Endothelial cell of umbilical vein (primary cell): ENCODE data around the gene SFSWAP.

Experiments used
- EZH2 ChIP-seq: IDR thresholded peaks from 2 replicates; pipeline ENCODE4 v1.6.1; 2012; ENCODE audit warnings: borderline replicate concordance, low read depth, mild to moderate bottlenecking, moderate library complexity, low read length, inconsistent platforms; ENCODE audit not compliant: severe bottlenecking
- FOS ChIP-seq: IDR thresholded peaks from 2 replicates; pipeline ENCODE4 v1.6.1; 2011; ENCODE audit warnings: mild to moderate bottlenecking, low read length, moderate library complexity, borderline replicate concordance; ENCODE audit not compliant: insufficient read depth
- MAX ChIP-seq: IDR thresholded peaks from 2 replicates; pipeline ENCODE4 v1.6.1; 2011; ENCODE audit not compliant: insufficient read depth, insufficient read length
- MYC ChIP-seq: IDR thresholded peaks from one replicate; pipeline ENCODE4 v1.6.1; 2011; ENCODE audit warnings: mild to moderate bottlenecking, low read depth, low read length
- POLR2A ChIP-seq: IDR thresholded peaks from 2 replicates; pipeline ENCODE4 v1.6.1; 2012; ENCODE audit warnings: low read depth, mild to moderate bottlenecking, control low read depth, low read length
- POLR2AphosphoS5 ChIP-seq: IDR thresholded peaks from 2 replicates; pipeline ENCODE4 v1.6.1; 2012; ENCODE audit warnings: low read depth, mild to moderate bottlenecking, control low read depth, low read length, moderate library complexity; ENCODE audit not compliant: insufficient read depth
- TF ChIP-seq, protein P1 (sequence below), 2 donors: IDR thresholded peaks; 1 replicate in 1 of 2; 2 replicates in 1 of 2; pipeline ENCODE4 v1.5.1; 2011; ENCODE audit warnings: low read length in 2 of 2, mild to moderate bottlenecking in 2 of 2, moderate library complexity in 2 of 2, control low read depth in 1 of 2, inconsistent platforms in 1 of 2, low read depth in 1 of 2; ENCODE audit not compliant: insufficient read depth in 1 of 2; ENCODE audit errors: extremely low read depth in 1 of 2

- TF ChIP-seq EZH2 (no peak), MAX (no peak), MYC (no peak), POLR2A (no peak), POLR2AphosphoS5 (no peak), FOS (no peak)
- TF ChIP-seq, protein P1, sequence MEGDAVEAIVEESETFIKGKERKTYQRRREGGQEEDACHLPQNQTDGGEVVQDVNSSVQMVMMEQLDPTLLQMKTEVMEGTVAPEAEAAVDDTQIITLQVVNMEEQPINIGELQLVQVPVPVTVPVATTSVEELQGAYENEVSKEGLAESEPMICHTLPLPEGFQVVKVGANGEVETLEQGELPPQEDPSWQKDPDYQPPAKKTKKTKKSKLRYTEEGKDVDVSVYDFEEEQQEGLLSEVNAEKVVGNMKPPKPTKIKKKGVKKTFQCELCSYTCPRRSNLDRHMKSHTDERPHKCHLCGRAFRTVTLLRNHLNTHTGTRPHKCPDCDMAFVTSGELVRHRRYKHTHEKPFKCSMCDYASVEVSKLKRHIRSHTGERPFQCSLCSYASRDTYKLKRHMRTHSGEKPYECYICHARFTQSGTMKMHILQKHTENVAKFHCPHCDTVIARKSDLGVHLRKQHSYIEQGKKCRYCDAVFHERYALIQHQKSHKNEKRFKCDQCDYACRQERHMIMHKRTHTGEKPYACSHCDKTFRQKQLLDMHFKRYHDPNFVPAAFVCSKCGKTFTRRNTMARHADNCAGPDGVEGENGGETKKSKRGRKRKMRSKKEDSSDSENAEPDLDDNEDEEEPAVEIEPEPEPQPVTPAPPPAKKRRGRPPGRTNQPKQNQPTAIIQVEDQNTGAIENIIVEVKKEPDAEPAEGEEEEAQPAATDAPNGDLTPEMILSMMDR (IDR thresholded peaks at IDR 0.05; ENCODE audit: extremely low read depth in 1 of 2, insufficient read depth in 1 of 2, low read depth in 1 of 2, low read length in 2 of 2): no peak
Observed at GRCh38 chr12:131701705-131702572, 9.0 kb upstream of the SFSWAP start.
